A549 treated with AZD2906 at 1 μM for 4 hours (cell line): ENCODE results near the gene KIF1B. TPM values are rescaled to one million over a fixed set of nuclear protein-coding genes. Genes with fewer than 3 reads are reported as not detected.

Experiments used
- total RNA-seq: library from RNA; stranded (reverse); fragments of 200-300 nt; extraction: Qiagen RNA extraction; gene quantifications from 5 replicates; pipeline ENCODE4 v1.2.3, GENCODE V29; 2022

Gene KIF1B, protein sequence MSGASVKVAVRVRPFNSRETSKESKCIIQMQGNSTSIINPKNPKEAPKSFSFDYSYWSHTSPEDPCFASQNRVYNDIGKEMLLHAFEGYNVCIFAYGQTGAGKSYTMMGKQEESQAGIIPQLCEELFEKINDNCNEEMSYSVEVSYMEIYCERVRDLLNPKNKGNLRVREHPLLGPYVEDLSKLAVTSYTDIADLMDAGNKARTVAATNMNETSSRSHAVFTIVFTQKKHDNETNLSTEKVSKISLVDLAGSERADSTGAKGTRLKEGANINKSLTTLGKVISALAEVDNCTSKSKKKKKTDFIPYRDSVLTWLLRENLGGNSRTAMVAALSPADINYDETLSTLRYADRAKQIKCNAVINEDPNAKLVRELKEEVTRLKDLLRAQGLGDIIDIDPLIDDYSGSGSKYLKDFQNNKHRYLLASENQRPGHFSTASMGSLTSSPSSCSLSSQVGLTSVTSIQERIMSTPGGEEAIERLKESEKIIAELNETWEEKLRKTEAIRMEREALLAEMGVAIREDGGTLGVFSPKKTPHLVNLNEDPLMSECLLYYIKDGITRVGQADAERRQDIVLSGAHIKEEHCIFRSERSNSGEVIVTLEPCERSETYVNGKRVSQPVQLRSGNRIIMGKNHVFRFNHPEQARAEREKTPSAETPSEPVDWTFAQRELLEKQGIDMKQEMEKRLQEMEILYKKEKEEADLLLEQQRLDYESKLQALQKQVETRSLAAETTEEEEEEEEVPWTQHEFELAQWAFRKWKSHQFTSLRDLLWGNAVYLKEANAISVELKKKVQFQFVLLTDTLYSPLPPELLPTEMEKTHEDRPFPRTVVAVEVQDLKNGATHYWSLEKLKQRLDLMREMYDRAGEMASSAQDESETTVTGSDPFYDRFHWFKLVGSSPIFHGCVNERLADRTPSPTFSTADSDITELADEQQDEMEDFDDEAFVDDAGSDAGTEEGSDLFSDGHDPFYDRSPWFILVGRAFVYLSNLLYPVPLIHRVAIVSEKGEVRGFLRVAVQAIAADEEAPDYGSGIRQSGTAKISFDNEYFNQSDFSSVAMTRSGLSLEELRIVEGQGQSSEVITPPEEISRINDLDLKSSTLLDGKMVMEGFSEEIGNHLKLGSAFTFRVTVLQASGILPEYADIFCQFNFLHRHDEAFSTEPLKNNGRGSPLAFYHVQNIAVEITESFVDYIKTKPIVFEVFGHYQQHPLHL (N-terminal part only)
- 10.4 to 14.8 TPM (median 12.6 TPM) in 5 replicates for total RNA-seq

GRCh38 chr1:10209905-10210810 is at the start of gene KIF1B:
Gene KIF1B, plus strand, starts transcription at chr1:10210570. Its CDS starts 21,759 bp downstream, at chr1:10232329.

GRCh38 chr1:10398734-10399443 is 188.5 kb downstream of the KIF1B start, which contains the start of gene PGD:
Gene PGD, plus strand, starts transcription at chr1:10399064. Its CDS starts 54 bp downstream, at chr1:10399118.

GRCh38 chr1:10430216-10431069 is 220.1 kb downstream of the KIF1B start, which contains the start of gene CENPS:
Gene CENPS, plus strand, starts transcription at chr1:10430433. Its CDS starts 85 bp downstream, at chr1:10430518.

Other genes with a start within 250 kb of the KIF1B start
- gene RBP7, start 213.3 kb upstream of the KIF1B start, total RNA-seq, result 4.8 to 6.0 TPM (median 5.2 TPM) in 5 replicates
- 12.1 to 13.6 TPM (median 12.7 TPM) in 5 replicates for gene UBE4B, start 177.6 kb upstream of the KIF1B start, total RNA-seq
- gene PGD, start 188.5 kb downstream of the KIF1B start, total RNA-seq, result 1,036 to 1,209 TPM (median 1,087 TPM) in 5 replicates
- 26.8 to 32.2 TPM (median 28.2 TPM) in 5 replicates for gene CENPS, start 219.9 kb downstream of the KIF1B start, total RNA-seq
- 0.09 to 0.26 TPM (median 0.18 TPM) in 4 of 5 replicates, not detected in the other for gene CORT, start 239.5 kb downstream of the KIF1B start, total RNA-seq